ENCODE data around the gene ANKK1.

The ANKK1 gene

DNA sequence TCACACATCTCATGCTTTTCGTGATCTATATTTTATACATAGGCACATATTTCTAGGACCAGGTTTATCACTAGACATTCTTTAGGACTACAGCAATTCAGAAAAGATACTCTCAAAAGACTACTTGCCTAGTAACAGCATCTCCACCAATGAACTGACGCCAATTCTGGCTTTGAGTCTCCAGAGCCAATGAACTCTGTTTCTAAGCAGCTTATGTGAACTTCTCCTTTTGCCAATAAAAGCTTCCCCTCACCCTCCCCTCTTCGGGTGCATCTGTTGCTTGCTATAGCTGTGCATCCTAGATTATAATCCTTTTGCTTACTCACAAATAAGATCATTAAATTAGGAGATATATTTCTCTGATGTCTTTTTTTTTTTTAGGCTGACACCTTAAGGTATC lies 11.4 kb upstream of the ANKK1 start:
- no peak overlapping the region for H3K4me3 ChIP-seq (ENCODE audit: low read depth, low read length)

DNA sequence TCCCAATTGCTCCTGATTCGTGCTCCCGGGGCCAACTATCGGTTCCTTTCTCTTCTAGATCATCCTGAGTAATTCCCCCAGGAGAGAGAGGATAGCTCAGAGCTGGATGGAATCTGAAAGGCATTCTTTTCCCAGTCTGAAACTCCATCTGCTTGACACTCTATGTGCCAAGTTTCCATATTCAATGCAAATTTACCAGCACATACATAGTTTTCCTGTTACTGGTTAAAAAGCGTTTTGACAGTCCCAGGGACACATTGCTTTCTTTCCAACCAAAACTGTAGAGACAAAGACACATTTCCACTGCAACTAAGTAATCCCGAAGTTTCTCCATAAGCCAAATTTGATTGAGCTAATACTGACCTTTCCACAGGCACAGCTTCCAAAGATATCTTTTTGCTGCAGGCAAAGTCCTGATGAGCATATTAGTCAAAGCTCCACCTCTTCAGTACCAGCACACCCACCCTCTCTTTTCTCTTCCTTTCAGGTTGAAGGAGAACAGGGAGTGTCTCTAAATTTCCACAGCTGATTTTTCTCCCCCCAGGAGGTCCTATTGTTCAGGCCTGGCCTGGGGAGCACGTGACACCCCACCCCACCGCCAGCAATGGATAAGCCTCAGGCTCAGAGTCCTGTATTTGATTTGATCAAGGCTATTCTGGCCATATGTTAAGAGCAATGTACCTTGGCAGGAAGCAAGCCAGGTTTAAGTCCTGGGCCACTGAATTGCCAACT lies 9.7 kb upstream of the ANKK1 start:
- no peak overlapping the region for H3K4me3 ChIP-seq (ENCODE audit: low read depth, low read length)

DNA sequence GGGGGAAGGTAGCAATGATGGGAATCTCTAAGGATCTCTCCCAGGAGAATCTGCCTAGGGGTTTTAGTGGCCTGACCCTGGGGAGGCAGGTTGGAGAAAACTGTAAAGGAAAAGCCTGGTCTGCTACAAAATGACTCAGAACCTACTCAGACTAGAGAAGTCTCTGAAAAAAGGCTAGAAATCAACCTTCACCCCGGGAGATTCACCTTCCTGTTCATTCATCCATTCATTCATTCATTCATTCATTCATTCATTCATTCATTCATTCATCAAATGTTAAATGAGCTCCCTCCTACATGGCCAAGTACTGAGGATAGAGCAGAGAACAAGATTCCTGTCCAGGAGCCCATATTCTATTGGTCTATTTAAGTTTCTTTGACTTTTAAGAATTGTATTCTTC lies 8.9 kb upstream of the ANKK1 start:
- no peak overlapping the region for H3K4me3 ChIP-seq (ENCODE audit: low read depth, low read length)

DNA sequence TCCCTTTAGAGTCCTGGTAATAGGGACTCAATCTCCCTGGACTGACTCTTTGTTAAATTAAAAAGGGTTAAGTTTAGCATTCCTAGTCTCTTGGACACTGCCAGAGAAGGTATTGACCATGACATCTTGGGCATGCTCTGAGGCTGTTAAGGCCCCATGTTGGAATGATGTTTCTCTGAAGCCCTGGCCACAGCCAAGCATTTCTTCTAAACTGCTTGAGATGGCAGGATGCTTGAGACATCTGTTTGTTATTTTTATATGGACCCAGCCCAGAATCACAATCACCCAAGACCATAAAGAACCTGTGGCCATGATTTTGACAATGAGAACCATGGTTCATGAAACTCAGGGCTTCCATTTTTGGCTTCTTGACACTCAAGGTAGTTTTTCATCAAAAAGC lies 5.5 kb upstream of the ANKK1 start:
- H3K4me3 ChIP-seq (ENCODE audit: low read depth, low read length) = no peak overlapping the region

DNA sequence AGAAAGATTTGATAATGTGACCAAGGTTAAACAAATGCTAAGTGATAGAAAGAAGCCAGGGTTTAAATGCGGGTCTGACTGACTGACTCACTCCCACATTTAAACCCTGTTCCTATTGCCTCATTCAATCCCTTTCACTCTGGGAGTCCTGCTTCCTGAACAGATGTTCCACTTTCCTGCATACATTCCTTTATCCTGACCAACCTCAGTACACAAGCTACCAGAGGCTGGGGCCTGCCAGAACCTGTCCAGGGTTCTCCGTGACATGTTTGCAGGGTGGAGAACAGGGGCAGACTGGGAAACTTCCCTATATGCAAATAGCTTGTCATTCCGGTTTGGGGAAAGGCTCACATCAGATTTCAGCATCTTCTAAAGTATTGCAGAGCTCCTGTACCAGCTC lies 3.0 kb upstream of the ANKK1 start:
- no peak overlapping the region for H3K4me3 ChIP-seq (ENCODE audit: low read depth, low read length)

DNA sequence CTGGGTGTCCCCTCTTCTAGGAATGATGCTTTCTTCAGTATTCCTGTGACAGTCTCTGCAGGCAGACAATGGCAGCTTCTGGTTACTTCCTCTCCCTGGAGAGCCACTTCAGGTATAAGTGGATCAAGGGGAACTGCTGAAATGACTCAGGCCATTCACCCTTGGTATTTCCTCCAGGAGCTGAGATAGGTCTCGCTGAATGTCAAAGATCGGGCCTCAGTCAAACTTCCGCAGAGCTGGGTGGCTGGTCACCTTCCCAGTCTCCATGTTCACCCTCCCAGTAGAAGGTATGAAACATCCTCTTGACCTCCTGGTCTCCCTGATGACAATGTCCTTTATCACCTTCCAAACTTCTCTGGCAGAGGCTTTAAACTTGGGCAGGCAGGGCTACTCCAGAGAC lies 1.8 kb upstream of the ANKK1 start:
- no peak overlapping the region for H3K4me3 ChIP-seq (ENCODE audit: low read depth, low read length)

DNA sequence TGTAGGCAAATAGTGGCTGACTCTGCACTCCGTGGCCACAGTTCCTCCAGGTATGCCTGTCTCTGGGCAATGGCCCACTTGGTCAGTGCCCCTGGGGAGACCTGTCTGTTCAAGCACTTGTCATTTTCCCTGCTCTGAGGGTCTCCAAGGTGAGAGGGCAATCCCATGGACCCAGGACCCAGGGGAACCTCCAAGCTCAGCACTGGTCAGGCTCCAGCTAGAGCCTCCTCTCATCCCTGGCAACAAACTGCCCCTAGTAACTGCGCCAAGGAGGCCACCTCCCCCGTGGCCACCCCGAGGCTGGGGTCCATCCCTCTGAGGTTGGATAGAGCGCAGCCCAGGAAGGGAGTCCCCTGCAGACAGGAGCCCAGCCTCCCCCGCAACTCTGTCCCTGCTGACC lies 713 bp upstream of the ANKK1 start:
- no peak overlapping the region for H3K4me3 ChIP-seq (ENCODE audit: low read depth, low read length)

DNA sequence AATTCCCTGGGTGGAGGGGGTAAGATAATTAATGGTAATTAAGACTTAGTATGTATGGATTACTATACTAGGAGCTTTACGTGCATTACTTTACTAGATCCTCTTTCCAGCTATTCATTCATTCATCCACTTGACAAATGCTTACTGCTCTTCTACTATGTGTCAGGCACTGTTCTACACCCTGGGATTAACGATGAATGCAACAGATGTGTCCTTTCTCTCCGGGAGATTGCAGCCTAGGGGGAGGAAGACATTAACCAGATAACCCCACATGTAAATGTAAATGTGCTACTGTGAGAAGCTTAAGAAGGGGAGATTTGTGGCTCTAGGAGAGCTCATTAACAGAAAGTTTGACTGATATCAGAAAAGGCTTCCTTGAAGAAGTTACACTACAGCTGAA lies 1.7 kb downstream of the ANKK1 start:
- H3K4me3 ChIP-seq (ENCODE audit: low read depth, low read length) = no peak overlapping the region

DNA sequence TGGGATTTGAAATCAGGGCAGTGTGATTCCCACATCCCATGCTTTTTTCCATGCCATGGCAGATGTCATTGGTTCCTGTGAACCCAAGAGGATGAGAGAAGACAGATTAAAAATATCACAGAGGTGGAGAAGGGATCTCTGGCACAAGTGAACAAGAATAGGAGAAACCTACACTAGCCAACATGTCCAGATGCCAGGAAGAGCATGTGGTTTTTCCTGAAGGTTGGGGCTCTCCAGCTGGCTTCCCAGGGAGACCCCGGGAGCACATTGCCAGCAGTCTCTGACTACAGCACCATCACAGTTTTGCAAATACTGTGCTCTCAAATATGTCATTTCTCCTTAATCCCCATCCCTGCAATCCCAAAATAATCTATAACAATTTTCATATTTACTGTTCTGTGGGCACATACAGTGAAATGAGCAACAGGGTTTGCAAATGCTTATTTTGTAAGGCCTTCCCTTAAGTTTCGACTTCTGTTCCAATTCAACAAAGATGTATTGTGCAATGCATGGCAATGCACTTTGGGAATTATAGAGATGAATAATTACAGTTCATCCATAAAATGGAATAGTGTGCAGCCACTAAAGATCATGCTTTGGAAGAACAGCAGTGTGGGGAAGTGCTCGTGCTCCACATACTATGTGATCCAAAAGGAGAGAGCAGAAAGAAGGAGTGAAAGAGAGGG lies 4.8 kb downstream of the ANKK1 start:
- H3K4me3 ChIP-seq (ENCODE audit: low read depth, low read length) = no peak overlapping the region

DNA sequence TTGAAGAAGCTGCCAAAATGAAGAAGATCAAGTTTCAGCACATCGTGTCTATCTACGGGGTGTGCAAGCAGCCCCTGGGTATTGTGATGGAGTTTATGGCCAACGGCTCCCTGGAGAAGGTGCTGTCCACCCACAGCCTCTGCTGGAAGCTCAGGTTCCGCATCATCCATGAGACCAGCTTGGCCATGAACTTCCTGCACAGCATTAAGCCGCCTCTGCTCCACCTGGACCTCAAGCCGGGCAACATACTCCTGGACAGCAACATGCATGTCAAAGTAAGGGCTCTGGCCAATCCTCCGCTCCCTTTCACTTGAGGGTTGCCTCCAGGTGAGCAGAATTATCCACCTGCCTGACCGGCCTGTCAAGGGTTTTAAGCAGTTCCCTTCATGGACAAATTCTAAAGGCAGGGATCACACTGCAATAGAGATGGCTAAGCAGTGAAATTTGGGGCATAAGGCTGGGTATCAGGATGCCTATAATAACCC lies 6.0 kb downstream of the ANKK1 start:
- no peak overlapping the region for H3K4me3 ChIP-seq (ENCODE audit: low read depth, low read length)

DNA sequence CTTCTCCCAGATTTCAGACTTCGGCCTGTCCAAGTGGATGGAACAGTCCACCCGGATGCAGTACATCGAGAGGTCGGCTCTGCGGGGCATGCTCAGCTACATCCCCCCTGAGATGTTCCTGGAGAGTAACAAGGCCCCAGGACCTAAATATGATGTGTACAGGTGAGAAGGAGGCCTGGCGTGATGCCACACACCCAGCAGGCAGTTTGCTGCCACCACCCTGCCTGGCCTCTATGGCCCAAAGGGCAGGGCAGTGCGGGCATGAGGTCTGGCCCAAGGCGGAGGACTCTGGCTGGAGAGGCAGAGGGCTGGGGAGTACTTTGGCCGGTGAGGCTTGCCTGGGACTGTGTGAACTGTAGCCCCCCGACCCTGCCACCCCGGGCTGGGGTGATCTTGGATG lies 7.3 kb downstream of the ANKK1 start:
- no peak overlapping the region for H3K4me3 ChIP-seq (ENCODE audit: low read depth, low read length)

DNA sequence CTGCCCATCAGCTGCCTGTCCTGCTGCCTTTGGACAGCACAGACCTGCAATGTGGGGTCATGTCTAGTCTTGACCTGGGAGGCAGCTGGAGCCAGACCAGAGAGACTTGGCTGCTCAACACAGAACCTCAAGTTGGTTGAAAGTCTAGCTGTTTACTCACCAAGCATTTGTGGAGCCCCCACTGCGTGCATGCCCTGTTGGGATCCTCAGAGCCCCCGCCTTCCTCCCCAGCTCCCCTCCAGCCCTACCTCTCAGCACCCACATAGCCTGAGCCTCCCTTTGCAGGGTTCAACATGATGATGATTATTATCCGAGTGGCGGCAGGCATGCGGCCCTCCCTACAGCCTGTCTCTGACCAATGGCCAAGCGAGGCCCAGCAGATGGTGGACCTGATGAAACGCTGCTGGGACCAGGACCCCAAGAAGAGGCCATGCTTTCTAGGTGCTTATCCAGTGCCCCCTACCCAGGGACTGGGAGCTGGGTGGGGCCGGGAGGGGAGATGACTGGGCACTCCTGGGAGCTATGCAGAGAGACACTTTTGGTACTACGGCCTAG lies 8.3 kb downstream of the ANKK1 start:
- no peak overlapping the region for H3K4me3 ChIP-seq (ENCODE audit: low read depth, low read length)

DNA sequence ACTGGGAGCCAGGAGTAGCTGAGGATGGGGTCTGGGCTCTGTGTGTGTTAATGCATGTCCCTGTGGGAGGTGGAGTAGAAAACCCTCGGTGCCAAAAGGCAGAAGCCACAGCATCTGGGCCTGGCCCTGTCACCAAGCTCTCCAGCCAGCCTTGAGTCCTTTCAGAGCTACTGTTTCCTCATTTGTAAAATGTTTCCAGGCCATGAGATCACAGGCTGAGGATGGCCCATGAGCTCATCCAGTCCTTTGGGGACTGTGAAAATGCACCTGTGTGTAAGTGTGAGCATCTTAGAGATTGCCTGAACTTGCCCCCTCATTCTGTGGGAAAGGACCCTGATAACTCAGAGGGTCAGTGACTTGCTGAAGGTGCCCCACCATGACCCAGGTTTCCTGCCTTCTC lies 9.1 kb downstream of the ANKK1 start:
- no peak overlapping the region for H3K4me3 ChIP-seq (ENCODE audit: low read depth, low read length)

DNA sequence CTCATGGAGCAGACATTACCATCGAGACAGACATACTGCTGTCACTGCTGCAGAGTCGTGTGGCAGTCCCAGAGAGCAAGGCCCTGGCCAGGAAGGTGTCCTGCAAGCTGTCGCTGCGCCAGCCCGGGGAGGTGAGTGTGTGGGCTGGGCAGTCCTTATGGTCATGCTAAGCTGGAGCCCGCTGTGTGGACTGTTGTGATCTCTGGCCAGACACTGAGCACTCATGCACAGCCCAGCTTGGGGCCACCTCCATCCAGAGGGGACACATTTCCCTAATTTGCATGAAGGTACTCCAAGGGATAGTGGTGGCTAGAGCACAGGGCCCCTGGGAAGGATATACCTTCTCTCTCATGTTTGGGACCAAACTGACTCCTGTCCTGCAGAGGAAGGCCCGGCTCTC lies 9.6 kb downstream of the ANKK1 start:
- no peak overlapping the region for H3K4me3 ChIP-seq (ENCODE audit: low read depth, low read length)

DNA sequence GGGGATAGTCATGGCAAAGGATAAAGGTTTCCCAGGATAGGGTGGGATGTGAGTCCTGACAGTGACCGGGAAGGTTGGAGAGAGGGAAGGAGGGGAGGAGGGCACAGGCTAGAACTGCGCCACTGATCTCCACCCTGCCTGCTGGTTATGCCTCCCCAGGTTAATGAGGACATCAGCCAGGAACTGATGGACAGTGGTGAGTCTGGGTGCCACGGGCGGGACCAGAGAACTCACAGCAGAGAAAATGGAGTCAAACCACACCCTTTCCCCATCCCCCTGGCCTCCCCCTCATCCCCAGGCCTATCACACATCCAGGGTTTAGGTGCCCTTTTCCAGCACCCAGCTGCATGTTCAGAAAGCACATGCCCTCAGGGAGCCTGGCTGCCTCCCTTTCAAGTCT lies 10.2 kb downstream of the ANKK1 start:
- H3K4me3 ChIP-seq (ENCODE audit: low read depth, low read length) = no peak overlapping the region

DNA sequence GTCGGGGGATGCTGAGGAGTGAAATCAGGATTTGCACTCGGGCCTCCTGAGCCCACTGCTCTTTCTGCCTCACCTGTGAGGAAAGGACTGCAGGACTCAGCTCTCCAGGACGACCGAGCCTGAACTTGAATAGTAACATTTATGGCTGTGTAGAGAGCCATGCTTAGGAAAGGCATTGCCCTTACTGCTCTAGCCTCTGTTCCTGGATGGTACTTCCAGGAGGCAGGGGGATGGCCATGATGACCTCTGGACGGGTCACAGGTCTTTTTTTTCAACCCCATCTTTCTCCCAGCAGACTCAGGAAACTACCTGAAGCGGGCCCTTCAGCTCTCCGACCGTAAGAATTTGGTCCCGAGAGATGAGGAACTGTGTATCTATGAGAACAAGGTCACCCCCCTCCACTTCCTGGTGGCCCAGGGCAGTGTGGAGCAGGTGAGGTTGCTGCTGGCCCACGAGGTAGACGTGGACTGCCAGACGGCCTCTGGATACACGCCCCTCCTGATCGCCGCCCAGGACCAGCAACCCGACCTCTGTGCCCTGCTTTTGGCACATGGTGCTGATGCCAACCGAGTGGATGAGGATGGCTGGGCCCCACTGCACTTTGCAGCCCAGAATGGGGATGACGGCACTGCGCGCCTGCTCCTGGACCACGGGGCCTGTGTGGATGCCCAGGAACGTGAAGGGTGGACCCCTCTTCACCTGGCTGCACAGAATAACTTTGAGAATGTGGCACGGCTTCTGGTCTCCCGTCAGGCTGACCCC lies 11.3 kb downstream of the ANKK1 start:
- no peak overlapping the region for H3K4me3 ChIP-seq (ENCODE audit: low read depth, low read length)

DNA sequence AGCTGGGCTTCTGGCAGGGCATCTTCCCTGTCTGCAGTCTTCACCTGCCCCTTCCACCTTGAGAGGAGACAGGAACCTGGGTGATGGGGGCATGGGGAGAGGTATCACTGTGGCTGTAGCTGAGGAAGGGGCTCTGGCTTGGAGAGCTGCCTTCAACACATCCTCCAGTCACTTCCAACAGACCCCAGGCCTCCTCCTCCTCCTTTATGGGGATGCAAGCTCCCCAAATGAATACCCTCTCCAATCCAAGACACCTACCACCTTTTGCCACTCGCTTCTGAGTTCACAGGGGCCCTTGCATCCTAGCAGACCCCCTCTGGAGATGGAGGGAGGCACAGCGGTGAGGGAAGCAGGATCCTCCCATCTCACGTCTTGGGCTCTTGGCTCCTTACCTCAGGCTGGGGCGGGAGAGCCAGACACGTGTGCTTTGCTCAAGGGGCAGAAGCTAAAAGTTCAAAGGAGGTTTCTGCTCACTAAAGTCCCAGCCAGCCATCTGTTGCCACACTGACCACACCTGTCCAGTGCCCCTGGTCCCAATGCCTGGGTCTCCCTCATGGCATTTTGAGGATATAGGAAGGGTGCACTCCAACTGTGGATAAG lies 13.2 kb downstream of the ANKK1 start:
- no peak overlapping the region for H3K4me3 ChIP-seq (ENCODE audit: low read depth, low read length)

DNA sequence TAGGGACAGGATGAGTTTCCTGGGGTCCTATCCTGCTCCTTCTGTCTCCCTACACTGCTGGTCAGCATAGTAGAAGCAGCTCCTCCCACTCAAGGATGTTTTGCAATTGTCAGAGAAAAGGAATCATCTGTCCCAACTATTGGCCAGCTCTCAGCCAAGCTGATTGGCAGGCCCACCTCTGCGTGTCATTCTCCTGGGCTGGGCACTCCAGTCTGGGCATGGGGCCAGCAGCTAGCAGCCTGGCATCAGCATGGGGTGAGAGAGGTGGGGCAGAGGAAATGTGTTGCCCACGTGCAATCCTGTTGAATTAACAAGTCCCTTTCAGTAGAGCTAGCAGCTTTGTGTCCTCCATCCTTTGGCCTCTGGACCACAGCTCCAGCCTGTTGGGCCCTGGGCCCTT lies 14.1 kb downstream of the ANKK1 start:
- H3K4me3 ChIP-seq (ENCODE audit: low read depth, low read length) = no peak overlapping the region

DNA sequence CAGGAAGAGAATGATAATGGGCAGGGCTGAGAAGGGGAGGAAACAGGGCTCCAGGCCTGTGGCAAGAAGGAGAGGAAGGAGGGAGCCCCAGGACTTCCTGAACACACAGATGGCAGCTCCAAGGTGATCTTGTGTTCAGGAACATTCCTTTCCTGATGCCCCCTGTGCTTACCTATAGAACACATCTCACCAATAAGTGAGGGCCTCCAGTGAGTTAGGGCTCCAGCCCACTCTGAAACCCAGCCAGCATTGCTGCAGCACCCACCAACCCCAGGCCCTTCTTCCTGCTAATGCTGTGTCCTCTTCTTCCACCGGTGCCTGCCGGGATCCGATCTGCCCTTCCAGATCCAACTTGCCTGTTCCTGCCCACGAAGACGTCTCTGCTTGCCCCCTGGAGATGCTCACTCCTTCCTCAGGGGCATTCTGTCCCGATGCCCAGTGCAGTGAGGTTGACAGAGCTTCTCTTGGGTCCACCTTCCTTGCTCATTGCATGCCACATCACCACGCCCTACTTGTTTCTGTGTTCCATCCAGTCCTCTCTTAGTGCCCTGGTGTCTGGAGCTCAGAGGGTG lies 17.4 kb downstream of the ANKK1 start:
- no peak overlapping the region for H3K4me3 ChIP-seq (ENCODE audit: low read depth, low read length)

DNA sequence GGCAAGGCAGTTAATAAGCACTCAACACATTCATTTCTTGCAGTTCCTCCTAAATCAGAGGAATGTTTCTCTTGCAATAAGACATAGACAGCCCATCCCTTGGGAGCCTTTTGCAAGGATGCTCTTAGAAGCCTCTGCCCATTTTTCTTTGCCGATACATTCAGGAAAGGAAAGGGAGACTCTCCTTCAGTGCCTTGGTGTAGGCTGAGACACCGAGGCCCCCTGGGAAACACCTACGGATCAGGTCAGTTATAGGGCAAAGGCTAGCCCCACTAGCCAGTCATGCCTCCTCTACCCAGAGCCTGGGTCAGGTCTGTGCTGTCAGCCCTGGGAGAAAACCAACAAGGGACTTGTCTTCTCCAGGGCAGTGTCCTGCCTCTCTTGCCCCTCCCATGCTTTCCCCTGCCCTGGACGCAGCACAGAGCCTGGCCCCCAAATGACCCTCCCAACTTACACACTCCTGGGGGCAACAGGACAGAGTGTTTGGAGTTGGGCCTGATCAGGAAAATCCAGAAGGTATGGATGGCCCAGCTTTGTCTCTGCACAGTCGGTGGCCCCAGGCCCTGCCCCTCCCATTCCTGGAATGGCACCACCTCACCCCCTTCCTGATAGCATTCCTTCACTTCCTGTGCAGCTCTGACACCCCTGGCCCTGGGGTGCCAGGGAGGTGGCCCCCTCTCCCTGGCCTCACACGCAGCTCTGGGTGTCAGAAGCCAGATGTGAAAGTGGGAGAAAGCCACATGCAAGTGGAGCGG lies 18.3 kb downstream of the ANKK1 start:
- no peak overlapping the region for H3K4me3 ChIP-seq (ENCODE audit: low read depth, low read length)

Measured in iPS-11a (cell line).